T-helper 2 cell (primary cell): ENCODE measurements around the gene ASTL.
"Not testable (repeated sequence)": the region's sequence is repeated elsewhere in the genome, so short reads cannot be mapped to it uniquely, and the experiment has no call there.

Experiments
- DNase-seq, 5 experiments: peaks; one replicate each; pipeline versions ENCODE4 v3.0.0 to v3.0.0-alpha.2; 2012 to 2022
- total RNA-seq, 2 donors: gene quantifications; one replicate each; lab custom pipeline; 2026; lab: John Stamatoyannopoulos, UW

The ASTL gene
- total RNA-seq: 23.6 to 52.1 reads per million in 2 donors

DNA sequence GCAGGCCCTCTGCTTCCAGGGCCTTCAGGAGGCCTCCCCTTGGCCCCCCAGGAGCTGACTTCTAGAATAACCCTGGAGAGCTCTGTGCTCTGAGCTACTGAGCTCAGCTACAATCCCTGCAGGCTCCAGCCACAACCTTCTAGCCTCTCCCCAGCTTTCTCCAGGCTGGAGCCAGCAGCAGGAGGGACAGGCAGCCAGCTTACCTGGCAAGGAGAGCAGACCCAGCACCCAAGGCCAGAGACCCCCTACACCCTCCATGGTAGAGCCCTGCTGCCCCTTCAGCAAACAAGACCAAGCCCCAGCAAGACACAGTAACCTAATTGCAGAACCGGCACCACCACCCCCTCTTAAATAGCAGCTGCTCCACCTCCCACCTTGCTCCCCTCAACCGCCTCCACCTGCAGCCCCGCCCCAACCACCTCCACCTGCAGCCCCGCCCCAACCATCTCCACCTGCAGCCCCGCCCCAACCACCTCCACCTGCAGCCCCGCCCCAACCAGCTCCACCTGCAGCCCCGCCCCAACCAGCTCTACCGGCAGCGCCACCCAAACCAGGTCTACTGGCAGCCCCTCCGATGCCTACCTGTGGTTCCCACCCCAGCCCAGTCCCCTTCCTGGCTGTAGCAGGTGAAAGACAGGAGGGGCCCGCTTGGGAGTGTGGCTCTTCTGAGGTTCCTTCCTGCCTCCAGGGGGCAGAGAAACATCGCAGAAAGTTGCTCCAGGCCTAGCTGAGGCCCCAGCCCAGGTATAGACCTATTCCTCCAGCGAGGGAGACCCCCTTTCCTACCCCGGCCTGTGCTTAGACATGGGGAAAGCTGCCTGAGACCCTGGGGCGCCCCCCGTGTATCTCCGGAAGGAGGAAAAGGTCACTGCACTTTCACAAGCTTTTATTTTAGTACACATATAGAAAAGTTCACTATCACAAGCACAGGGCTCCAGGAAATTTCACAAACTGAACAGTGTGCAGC, at the start of gene ASTL:
ASTL (minus strand) TSS at position 324 of the 967 bp plus-strand sequence; CDS start at position 258, 66 bp downstream.
- peak in 4 of 5 experiments; percentile 39 to 67 (median 62) for DNase-seq

DNA sequence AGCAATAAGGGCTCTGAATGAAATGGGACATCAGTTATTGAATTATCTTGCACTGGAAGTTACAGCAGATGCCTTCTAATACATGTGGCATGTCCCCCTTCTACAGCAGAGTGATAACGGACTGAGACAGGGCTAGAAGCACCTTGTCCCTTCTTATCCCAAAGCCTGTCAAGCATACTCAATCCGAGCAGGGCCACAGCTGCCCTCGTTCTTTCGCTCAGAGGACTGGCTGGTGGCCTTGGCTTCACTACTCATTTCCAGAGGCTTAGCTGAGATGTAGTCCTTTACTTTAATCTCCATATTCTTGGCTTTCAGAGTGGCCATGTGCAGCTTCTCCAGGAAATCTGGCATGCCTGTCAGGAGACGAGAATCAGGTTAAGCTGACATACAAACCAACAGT, 48.3 kb upstream of the ASTL start:
- no peak for DNase-seq

DNA sequence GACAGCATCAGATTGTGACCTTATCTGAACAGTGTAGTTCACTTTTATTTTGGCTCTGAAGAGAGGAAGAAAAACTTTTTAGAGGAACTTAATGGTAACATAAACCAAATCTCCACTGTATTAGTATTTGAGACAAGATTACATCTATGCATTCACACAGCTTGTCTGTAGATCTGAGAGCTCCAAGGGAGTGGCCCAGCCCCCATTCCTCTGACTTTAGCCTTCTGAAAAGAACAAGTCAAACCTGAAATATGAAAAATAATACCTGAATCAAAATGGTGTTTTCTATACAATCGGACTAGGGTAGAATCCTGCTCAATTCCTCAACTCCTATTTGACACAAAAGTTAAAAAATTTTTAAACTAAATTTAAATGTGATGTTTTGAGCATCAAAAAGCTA, 47.2 kb upstream of the ASTL start:
- no peak for DNase-seq

DNA sequence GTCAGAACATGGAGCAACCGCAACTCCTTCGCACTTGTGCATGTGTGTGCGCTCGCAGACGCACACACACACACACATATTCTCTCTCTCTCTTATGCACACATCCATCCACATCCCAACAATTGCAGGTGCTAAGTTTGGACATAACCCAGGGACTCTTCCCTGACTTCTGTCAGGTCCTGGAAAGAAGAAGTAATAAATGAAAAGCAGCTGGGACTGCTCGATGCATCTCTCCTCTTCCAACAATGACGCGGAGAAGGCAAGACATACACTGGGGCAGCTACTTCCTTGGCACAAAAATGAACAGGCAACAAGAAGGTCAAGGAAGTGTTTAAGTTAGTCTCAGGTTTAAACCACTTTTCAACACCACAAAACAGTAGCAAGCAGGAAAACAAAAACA, 46.7 kb upstream of the ASTL start:
- DNase-seq: no peak

DNA sequence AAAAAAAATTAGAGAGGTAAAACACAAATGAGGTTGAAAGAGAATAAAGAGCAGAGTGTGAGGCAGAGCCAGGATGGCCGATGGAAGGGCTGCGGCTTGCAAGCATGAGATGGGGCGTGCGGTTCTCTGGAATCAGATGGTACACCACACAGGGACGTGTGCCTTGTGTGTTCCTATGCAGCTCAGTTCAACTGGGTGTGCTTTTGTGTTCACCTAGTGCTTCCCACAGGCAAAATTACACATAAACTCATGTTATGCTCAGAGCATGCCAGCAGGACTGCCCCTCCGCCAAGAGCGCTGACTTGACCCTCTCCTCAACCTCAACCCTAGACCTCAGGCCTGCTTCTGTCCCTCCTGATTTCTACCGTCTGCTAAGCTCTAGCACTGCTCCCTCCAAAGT, 45.9 kb upstream of the ASTL start:
- no peak for DNase-seq

DNA sequence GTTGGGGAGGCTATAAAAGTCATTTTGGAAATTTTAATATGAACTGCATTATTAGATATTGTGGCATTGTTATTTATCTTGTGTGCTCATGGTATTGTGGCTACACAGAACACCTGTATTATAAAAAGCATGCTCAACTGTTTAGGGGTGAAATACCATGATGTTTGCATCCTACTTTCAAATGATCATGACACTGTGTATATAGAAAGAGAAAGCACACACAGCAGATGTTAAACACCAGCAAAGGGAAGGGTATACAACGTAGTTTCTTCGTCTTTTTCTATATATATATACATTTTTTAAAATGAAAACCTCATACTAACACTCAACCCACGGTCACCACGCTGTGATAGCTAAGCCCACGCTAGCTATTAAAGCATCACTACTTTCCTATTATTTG, 43.2 kb upstream of the ASTL start:
- no peak for DNase-seq

DNA sequence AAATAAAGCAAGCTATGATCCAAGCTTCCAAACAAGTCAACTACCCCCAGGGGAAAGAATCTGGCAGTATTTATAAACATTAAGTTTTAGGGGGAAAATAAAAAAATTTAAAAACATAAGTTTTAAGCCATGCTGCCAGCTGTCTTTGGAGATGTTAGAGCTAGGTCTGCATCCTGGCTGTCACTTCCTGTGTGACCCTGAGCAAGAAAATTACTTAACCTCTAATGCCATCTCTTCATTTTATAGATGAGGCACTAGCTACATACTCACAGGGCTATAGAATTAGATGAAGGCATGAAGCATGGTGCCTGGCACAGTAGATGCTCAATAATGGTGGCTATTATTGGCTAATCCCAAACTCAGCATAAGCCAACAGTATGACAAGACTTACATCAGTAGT, 42.2 kb upstream of the ASTL start:
- DNase-seq: no peak

DNA sequence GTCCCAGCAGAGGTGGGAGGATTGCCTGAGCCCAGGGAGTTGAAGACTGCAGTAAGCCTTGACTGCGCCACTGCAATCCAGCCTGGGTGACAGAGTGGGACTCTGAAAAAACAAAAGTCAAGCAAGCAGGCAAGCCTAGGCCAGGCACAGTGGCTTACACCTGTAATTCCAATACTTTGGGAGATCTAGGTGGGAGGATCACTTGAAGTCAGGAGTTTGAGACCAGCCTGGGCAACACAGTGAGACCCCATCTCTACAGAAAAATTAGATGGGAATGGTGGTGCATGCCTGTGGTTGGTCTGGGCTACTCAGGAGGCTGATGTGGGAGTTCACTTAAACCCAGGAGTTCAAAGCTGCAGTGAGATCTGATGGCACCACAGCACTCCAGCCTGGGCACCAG, 41.7 kb upstream of the ASTL start:
- DNase-seq: no peak

DNA sequence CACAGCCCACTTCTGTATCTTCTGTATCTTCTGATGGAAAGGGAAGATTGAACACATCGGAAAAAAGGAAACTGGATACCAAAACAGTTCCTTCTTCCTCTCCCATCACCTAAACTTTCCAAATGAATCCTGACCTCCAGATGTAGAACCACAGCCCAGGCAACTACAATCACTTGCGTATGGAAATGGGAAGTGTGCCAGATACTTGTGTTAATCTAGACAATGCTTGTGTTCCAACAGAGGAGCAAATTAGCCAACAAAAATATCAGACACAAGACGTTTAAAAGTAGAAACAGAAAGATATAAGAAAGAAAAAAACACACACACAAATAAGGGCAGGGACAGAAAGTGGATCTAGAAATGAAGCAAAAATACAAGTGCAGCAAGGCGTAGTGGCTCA, 38.4 kb upstream of the ASTL start:
- DNase-seq: no peak

DNA sequence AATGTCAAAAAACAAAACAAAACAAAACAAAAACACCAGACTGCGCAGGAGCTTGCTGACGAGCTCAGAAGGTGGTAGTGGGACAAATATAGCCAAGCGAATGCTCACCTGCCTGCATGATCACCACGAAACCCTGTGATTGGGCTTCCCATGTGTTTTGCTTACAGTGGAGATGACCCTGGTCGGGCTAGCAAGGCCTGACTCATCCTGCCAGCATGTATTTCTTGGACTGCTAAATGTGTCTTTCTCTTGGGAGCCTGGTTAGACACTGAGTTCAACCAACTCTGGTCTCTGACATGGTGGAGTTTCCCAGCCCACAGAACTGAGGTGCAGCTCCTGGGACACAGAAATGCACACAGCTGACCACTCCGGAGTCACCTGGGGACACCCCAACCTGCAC, 37.6 kb upstream of the ASTL start:
- no peak for DNase-seq

DNA sequence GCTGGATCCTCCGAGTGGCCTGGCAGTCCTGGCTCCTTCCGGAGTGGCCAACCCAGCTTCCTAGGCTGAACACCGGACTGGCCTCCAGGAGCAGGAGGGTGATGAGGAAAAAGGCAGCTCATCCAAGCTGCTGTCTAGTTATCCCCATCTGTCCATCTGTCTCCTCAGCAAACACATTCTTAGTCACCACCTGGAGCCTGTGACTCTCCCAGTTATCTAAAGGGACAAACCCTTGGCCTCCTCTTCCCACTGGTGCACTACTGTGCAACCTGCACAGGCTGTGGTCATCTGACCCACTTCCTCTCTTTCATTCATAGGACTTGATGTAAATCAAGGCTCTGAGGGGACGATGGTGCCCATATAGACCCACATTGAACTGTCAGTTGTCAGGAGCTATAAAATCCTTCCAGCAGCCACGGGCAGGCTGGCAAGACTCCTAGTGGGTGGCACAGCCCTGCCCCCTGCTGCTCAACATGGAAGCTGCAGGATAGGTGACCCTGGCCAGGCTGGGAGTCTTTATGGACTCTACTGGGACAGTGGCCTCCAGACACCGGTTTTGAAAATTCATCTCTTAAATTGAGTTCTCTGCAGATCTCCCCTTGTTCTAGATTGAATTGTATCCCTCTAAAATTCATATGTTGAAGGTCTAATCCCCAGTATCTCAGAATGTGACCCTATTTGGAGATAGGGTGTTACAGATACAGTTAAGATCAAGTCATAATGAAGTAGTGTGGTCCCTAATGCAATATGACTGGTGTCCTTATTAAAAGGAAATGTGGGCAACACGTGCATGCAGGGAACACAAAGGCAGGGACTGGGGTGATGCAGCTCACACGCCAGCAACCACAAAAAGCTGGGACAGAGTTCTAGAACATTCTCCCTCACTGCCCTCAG, 36.2 kb upstream of the ASTL start:
- peak; percentile 64 to 82 (median 73) for DNase-seq

DNA sequence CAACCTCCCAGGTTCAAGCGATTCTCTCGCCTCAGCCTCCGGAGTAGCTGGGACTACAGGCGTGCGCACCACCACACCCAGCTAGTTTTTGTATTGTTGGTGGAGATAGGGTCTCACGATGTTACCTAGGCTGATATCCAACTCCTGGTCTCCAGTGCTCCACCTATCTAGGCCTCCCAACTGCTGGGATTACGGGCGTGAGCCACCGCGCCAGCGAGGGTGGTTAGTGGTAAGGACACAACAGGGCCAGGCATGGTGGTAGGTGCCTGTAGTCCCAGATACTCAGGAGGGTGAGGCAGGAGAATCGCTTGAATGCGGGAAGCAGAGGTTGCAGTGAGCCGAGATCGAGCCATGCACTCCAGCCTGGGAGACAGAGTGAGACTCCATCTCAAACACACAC, 33.5 kb upstream of the ASTL start:
- DNase-seq: no peak

DNA sequence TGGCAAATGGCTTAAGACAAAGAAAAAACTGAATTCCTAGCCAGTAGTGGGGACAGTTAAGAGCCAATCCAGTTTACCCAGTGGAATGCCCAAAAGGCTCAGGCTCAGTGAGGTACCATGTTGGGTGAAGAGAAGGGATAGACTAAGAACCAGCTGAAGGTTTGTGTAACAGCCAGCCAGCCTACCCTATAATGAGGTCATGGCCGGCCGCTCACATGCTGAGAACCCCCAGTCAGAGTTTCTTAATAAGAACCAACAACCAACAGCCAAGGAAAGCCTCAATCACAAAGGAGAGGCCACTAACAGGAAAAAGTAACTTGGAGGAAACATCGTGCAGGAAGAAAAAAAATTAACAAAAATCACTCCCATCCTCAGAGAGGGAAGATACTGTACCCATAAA, 32.3 kb upstream of the ASTL start:
- DNase-seq: no peak

DNA sequence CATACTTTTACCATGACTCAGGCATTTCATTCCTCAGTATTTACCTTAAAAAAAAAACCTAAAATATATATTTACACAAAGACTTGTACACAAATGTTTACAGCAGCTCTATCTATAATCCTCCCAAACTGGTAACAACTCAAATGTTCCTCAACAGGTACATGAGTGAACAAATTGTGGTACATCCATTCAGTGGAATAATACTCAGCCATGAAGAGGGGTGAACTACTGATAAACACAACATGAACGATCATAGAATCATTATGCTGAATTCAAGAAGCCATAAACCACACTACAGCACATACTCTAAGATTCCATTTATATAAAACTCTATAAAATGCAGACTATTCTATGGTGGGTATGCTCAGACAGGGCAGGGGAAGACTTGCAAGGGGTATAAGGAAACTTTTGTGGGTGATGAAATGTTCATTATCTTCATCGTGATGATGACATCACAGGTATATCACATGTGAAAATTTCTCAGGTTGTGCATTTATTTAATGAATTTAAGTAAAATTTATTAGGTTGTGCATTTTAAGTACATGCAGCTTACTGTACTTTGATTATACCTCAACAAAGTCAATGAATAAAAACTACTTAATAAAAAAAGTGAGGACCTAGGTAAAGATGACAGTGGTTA, 31.7 kb upstream of the ASTL start:
- DNase-seq: no peak

DNA sequence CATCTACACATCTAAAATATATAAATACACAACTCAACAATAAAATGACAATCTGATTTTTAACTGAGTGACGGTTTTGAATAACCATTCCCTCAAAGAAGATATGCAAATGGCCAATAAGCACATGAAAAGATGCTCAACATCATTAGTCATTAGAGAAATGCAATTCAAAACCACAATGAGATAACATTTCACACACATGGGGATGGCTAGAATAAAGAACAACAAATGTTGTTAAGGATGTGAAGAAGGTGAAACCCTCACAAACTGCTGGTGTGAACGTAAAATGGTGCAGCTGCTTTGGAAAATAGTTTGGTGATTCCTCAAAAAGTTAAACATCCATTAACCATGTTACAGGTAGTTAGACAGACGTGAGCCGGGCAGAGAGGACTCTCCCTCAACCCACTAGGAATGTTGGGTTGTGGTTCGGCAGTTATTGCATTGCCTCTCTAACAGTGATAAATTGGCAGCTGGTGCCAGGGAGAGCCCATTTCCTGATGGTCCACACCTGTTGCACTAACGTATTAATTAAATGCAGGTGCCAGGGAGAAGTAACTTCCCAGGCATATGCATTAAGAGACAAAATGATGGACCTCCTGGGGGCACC, 29.2 kb upstream of the ASTL start:
- peak in 1 of 5 experiments; percentile 52 for DNase-seq

DNA sequence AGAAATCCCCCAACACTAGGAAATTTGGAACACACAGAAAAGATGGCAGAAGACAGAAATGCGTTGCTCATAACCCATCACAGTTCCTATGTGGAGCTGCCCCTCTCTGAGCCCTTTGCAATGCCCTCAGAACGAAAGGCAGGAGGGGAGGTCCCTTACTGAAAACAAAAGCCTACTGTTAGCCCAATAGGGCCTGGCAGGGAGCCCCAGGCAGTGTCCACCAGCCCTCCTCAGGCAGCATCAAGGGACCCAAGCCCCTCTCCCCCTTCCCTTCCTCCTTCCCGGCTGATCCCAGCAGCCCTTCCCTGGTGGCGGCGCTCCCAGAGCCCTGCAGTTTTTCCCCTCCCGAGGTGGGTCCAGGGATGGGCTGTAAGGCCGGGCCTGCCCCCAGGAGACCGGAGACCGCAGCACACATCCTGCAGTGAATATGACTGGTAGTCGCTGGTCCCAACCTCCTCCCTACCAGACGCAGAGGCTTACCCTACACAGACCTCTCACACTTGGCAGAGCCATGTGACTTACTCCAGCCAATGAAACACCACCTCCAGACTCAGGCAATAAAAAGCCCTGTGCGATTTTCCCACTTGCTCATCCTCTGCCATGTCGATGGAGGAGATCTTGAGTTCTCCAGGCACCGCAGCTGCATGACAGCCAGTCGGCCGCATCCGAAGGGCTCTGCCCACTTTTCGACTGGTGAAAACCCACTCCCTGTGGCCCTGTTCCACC, 26.3 kb upstream of the ASTL start:
- DNase-seq: peak in 4 of 5 experiments; percentile 26 to 94 (median 52)

DNA sequence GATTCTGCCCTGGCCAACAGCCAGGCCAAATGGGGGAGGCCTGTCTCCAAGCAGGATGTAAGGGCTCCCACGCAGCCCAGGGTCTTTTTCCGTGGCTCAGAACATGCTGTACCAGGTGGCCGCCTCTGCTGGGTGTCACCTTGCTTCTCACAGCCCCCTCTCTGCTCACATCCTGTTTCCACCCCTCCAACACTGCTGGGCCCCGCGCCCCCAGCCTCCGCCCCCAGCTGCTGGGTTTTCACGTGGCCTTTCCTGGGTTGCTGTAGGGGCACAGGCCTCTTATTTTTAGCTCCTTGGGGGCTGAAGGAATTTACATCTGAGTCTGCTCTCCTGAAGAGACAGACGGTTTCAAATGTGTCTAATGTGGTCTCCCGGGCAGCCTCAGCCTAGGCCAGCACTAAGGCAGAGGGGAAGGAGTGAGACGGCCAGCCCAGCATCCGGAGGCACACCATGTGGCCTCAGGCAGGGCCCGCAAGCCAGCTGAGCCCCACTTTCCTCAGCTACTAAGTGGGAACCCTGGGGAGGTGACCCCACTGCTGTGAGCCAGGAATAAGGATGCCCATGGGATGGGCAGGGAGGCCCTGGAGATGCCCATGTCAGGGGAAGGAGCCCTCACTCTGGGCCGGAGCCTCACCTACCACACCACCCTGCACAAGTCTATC, 25.6 kb upstream of the ASTL start:
- DNase-seq: peak in 4 of 5 experiments; percentile 32 to 86 (median 68)

DNA sequence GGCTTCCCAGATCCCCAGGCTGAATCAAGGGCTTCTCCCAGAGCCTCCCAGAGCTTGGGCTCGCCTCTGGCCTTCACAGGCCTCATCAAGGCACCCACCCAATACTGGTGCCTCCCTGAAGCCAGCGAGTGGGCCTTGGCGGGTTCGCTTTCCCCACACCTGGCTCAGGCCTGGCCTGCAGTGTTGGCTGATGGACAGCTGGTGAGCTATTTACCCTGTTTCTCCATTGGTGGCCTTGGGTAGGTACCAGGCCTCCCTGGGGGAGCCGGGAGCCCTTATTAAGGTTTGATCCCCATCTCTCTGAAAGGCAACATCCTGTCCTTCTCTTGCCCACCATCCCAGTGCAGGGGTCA, 25.1 kb upstream of the ASTL start:
- no peak for DNase-seq

DNA sequence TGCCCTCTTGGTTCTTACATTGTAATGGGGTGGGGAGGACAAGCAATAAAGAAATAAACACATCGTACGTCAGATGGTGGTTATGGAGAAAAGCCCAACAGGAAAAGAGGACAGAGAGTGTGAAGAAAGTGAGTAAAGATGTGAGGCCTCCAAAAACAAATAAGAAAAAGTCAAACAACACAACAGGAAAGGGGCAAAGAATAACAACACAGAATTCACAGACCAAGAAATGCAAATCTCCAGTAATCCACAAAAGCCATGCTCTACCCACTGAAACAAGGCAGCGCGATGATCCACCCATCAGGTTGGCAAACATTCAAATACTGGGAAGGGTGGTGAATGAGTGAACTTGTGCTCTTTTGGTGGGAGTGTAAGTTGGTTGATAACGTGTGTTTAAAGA, 23.6 kb upstream of the ASTL start:
- peak in 2 of 5 experiments; percentile 44 to 73 for DNase-seq

DNA sequence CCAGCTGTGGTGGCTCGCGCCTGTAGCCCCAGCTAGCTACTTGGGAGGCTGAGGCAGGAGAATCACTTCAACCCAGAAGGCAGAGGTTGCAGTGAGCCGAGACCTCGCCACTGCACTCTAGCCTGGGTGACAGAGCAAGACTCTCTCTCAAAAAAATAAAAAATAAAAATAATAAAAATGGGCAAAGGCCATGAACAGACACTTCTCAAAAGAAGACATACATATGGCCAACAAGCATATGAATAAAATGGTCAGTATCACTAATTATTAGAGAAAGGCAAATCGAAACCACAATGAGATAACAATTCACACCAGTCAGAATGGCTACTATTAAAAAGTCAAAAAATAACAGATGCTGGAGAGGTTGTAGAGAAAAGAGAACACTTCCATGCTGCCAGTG, 22.1 kb upstream of the ASTL start:
- not testable (repeated sequence) for DNase-seq
